Fibroblast of lung (primary cell): ENCODE measurements around the gene NHERF2. TPM values are rescaled to one million over a fixed set of nuclear protein-coding genes. Genes with fewer than 3 reads are reported as not detected.

Source experiments
- DNase-seq, 2 donors: peaks; one replicate each; pipeline versions ENCODE4 v3.0.0 to v3.0.0-alpha.2; 2010; ENCODE audit warnings: low read depth in 2 of 2
- H2AFZ ChIP-seq: 2 replicates; pipeline ENCODE4 v1.5.1; 2012; ENCODE audit warnings: low read length, control low read depth, inconsistent platforms
- H3K27ac ChIP-seq: 2 replicates; pipeline ENCODE4 v1.5.1; 2011; ENCODE audit warnings: low read length, control low read depth; ENCODE audit not compliant: insufficient read depth
- H3K27me3 ChIP-seq: 2 replicates; pipeline ENCODE4 v1.5.1; 2011; ENCODE audit warnings: mild to moderate bottlenecking, low read length; ENCODE audit not compliant: control insufficient read depth, insufficient read depth
- H3K36me3 ChIP-seq: 2 replicates; pipeline ENCODE4 v1.5.1; 2011; ENCODE audit warnings: low read length; ENCODE audit not compliant: control insufficient read depth, insufficient read depth
- H3K4me1 ChIP-seq: 2 replicates; pipeline ENCODE4 v1.5.1; 2011; ENCODE audit warnings: low read length; ENCODE audit not compliant: control insufficient read depth, insufficient read depth; ENCODE audit errors: extremely low read depth
- H3K4me2 ChIP-seq: 2 replicates; pipeline ENCODE4 v1.5.1; 2011; ENCODE audit warnings: low read length, control low read depth; ENCODE audit not compliant: insufficient read depth; ENCODE audit errors: extremely low read depth
- H3K4me3 ChIP-seq, 4 experiments: fragments of 200-600 bp in 1 of 4; sonication (generic) in 1 of 4; replicated peaks in 1 of 4; 2 replicates each; pipeline ENCODE4 v1.5.1; 2011 to 2016; ENCODE audit warnings: low read length in 4 of 4, low read depth in 3 of 4, mild to moderate bottlenecking in 3 of 4, control low read depth in 2 of 4, inconsistent platforms in 1 of 4, mixed read lengths in 1 of 4; ENCODE audit not compliant: insufficient read depth in 1 of 4; ENCODE audit errors: control extremely low read depth in 1 of 4
- H3K79me2 ChIP-seq: 2 replicates; pipeline ENCODE4 v1.5.1; 2012; ENCODE audit warnings: mild to moderate bottlenecking, low read length, inconsistent platforms; ENCODE audit not compliant: control insufficient read depth, insufficient read depth
- H3K9ac ChIP-seq: 2 replicates; pipeline ENCODE4 v1.5.1; 2011; ENCODE audit warnings: mild to moderate bottlenecking, low read length, control low read depth; ENCODE audit not compliant: insufficient read depth
- H3K9me3 ChIP-seq: 2 replicates; pipeline ENCODE4 v1.5.1; 2012; ENCODE audit warnings: low read depth, low read length; ENCODE audit not compliant: control insufficient read depth, insufficient read depth
- H4K20me1 ChIP-seq: 2 replicates; pipeline ENCODE4 v1.5.1; 2011; ENCODE audit warnings: low read length; ENCODE audit not compliant: control insufficient read depth, insufficient read depth; ENCODE audit errors: extremely low read depth
- EZH2 ChIP-seq: IDR thresholded peaks from 2 replicates; pipeline ENCODE4 v1.5.1; 2012; ENCODE audit warnings: low read length, control low read depth, mild to moderate bottlenecking; ENCODE audit errors: missing control alignments
- polyA plus RNA-seq, 2 donors: library from polyadenylated mRNA; depleted of rRNA in 1 of 2; stranded (reverse) in 1 of 2; unstranded in 1 of 2; fragments of >200 nt; gene quantifications; 2 replicates each; pipeline ENCODE4 v1.2.1, GENCODE V29; 2011 to 2012; ENCODE audit warnings: missing spikeins in 1 of 2
- total RNA-seq: library from RNA; depleted of rRNA; stranded (reverse); fragments of >200 nt; gene quantifications from 2 replicates; pipeline ENCODE4 v1.2.1, GENCODE V29; 2014
- TF ChIP-seq, protein P1 (sequence below), 2 donors: IDR thresholded peaks in 1 of 2; conservative IDR thresholded peaks in 1 of 2; 1 replicate in 1 of 2; 2 replicates in 1 of 2; pipeline ENCODE4 v1.5.1; 2011 to 2012; ENCODE audit warnings: low read length in 2 of 2, control low read depth in 1 of 2, inconsistent platforms in 1 of 2, low read depth in 1 of 2, mild to moderate bottlenecking in 1 of 2

Gene NHERF2
- total and polyA plus RNA-seq, 2 donors (not counting 1 experiment from before 2014, with no cell fraction given), result 21.5 to 38.0 TPM

- H3K79me2 ChIP-seq, result no peaks in the 10 kb centered on the region
- H3K27ac ChIP-seq, result no peak overlapping the region
- no peaks in the 10 kb centered on the region for H3K9me3 ChIP-seq
- H2AFZ ChIP-seq, result no peak overlapping the region
- TF ChIP-seq EZH2, result no peak
- no peak overlapping the region for H3K9ac ChIP-seq
- H3K4me2 ChIP-seq, result no peak overlapping the region
- no peaks in the 10 kb centered on the region for H4K20me1 ChIP-seq
- peaks cover 36% of the 10 kb centered on the region for H3K4me1 ChIP-seq
- peaks cover 11% of the 10 kb centered on the region for H3K36me3 ChIP-seq
- no peaks in the 10 kb centered on the region for H3K27me3 ChIP-seq
- H3K4me3 ChIP-seq, result no peak overlapping the region
- DNase-seq, result no peak
These were observed 15.7 kb downstream of the NHERF2 start for GRCh38 chr16:2042171-2042985.

DNA sequence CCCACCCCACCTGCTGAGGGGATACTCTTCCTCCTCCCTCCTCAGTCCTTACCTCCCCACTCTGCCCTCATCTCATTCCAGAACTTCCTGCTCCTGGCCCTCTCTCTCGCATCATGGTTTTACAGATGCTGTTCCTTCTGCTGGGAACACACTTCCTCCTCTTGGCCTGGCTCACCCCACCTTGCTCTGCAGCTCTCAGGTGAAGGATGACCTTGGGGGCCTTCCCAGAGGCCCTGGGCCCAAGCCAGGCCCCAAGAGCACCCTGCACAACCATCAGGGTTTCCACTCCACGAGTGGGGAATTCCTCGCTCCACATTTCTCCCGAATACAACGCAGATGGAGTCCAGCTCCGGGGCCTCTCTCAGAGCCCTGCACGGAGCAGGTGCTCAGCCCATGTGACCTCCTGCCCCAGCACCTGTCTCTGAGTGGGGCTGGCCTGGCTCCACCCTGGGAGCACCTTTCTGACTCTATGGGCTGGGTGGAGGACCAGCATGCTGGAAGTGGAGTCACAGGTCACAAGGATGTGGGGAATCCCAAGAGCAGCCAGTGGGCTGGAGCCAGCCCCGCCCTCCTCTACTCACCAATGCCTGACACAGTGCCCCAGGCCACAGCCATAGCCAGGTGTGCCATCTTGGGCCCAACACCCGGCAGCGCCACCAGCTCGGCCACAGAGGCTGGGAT is 16.4 kb downstream of the NHERF2 start:
- no peak for TF ChIP-seq EZH2
- peaks cover 32% of the 10 kb centered on the region for H3K4me1 ChIP-seq
- no peak overlapping the region for H3K4me2 ChIP-seq
- no peaks in the 10 kb centered on the region for H4K20me1 ChIP-seq
- no peak overlapping the region for H2AFZ ChIP-seq
- H3K4me3 ChIP-seq, result no peak overlapping the region
- no peak overlapping the region for H3K9ac ChIP-seq
- H3K79me2 ChIP-seq, result peaks cover under 1% of the 10 kb centered on the region
- H3K9me3 ChIP-seq, result no peaks in the 10 kb centered on the region
- no peaks in the 10 kb centered on the region for H3K27me3 ChIP-seq
- no peak overlapping the region for H3K27ac ChIP-seq
- no peak for DNase-seq
- H3K36me3 ChIP-seq, result peaks cover 6% of the 10 kb centered on the region

GRCh38 chr16:2043667-2044451 is 17.2 kb downstream of the NHERF2 start:
- Histone ChIP-seq H3K36me3 (peaks cover 3% of the 10 kb centered on the region), H3K27ac (no peak overlapping the region), H3K4me2 (no peak overlapping the region), H3K4me3 (no peak overlapping the region), H4K20me1 (no peaks in the 10 kb centered on the region), H3K4me1 (peaks cover 27% of the 10 kb centered on the region), H3K27me3 (no peaks in the 10 kb centered on the region), H3K79me2 (peaks cover 8% of the 10 kb centered on the region), H3K9ac (no peak overlapping the region), H2AFZ (no peak overlapping the region), H3K9me3 (no peaks in the 10 kb centered on the region)
- DNase-seq, result no peak
- no peak for TF ChIP-seq EZH2
- TF ChIP-seq, protein P1, sequence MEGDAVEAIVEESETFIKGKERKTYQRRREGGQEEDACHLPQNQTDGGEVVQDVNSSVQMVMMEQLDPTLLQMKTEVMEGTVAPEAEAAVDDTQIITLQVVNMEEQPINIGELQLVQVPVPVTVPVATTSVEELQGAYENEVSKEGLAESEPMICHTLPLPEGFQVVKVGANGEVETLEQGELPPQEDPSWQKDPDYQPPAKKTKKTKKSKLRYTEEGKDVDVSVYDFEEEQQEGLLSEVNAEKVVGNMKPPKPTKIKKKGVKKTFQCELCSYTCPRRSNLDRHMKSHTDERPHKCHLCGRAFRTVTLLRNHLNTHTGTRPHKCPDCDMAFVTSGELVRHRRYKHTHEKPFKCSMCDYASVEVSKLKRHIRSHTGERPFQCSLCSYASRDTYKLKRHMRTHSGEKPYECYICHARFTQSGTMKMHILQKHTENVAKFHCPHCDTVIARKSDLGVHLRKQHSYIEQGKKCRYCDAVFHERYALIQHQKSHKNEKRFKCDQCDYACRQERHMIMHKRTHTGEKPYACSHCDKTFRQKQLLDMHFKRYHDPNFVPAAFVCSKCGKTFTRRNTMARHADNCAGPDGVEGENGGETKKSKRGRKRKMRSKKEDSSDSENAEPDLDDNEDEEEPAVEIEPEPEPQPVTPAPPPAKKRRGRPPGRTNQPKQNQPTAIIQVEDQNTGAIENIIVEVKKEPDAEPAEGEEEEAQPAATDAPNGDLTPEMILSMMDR (conservative IDR thresholded peaks at IDR 0.05 in 1 of 2, IDR thresholded peaks at IDR 0.05 in 1 of 2; ENCODE audit: low read depth in 1 of 2, low read length in 2 of 2), result no peak
